NCI-H345 (cell line): ENCODE data around the gene CPPED1.
"Not testable (repeated sequence)": the region's sequence is repeated elsewhere in the genome, so short reads cannot be mapped to it uniquely, and the experiment has no call there.

Experiments used
- DNase-seq: peaks from one replicate; lab custom pipeline; 2025; lab: John Stamatoyannopoulos, UW

CPPED1 gene, protein sequence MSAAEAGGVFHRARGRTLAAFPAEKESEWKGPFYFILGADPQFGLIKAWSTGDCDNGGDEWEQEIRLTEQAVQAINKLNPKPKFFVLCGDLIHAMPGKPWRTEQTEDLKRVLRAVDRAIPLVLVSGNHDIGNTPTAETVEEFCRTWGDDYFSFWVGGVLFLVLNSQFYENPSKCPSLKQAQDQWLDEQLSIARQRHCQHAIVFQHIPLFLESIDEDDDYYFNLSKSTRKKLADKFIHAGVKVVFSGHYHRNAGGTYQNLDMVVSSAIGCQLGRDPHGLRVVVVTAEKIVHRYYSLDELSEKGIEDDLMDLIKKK

DNA sequence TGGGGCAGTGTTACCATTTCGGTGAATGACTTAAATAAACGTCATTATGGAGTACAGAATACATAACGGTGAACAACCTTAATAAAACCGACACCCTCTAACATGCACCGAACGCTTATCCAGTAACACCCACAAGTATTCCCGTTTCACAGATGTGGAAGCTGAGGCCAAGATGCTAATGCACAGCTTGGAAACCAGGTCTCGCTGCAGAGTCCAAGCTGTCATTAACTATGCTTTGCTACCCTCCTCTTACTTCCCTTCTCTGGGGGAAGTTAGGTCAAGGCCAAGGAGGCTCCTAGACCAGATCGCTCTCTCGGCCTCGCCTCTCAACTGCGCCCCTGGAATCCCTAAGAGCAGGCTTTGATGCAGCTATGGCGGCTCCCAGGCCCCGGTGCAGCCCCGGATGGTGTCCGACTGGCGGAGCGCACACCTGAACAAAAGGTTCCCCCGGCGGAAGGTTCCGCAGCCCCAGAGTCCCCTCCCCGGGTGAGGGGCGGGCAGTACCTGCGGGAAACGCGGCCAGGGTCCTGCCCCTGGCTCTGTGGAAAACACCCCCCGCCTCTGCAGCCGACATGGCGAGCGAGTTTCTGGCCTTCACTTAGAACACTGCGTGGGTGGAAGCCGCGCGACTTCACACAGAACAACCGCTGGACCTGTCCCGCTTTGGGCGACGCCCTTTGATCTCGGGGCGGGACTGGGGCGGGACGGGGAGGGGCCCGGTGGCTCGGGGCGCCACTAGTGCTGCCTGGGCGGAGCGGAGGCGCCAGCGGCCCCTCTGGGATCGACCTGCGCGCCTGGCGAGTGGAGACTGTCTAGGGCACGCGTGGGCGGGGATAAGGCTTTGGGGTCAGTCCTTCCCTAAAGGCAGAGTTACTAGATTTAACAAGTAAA, at the start of gene CPPED1:
TSS of gene CPPED1 (minus strand) at position 685 of the 891 bp plus-strand sequence. CDS start at position 574, 111 bp downstream.
- peak; percentile 94 for DNase-seq

DNA sequence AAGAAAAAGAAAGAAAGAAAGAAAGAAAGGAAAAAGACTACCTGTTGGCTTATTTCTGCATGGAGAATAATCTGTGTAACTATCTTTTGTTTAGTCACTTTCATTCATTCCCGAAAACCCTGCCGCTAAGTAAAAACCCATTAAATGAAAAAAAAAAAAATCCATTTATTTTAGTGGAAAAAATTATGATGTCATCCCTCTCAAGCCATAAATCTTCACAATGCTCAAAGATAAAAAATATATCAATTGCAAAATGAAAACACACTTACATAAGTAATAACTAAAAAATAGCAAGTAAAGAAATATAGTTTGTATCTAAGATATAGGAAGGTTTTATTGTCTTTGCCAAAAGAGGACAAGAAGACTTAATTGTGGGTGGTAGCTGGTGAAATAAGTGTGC, 46.5 kb upstream of the CPPED1 start:
- no peak for DNase-seq

DNA sequence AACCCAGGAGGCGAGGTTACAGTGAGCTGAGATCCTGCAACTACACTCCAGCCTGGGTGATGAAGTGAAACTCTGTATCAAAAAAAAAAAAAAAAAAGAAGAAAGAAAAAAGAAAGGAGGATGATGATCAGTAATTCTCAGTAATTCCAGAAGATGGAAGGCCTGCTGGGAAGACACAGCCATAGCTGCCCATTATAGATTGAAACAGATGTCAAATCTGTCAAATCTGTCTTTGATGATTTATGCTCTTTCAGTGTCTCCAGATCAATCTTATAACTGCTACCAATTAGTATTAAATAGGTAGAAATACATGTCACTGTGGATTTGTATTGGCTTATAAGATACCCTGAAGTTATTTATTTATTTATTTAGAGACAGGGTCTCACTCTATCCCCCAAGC, 42.9 kb upstream of the CPPED1 start:
- no peak for DNase-seq

DNA sequence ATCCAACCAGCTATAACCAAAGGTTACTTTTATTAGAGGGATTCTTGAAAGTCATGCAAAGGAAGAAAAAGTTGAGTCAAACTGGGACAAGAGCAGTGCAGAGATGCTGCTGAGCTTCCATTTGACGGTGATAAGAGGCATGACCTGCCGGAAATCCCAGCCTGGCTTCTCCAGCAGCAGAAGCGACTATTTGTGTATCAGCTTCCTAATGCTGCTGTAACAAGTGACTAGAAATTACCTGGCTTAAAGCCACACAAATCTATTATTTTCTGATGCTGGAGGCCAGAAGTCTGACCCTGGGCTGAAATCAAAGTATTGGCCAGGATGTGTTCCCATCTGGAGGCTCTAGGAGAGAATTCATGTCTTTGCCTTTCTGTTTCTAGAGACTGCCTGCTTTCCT, 41.6 kb upstream of the CPPED1 start:
- DNase-seq: no peak

GRCh38 chr16:12837756-12838155, 34.1 kb upstream of the CPPED1 start:
- no peak for DNase-seq

DNA sequence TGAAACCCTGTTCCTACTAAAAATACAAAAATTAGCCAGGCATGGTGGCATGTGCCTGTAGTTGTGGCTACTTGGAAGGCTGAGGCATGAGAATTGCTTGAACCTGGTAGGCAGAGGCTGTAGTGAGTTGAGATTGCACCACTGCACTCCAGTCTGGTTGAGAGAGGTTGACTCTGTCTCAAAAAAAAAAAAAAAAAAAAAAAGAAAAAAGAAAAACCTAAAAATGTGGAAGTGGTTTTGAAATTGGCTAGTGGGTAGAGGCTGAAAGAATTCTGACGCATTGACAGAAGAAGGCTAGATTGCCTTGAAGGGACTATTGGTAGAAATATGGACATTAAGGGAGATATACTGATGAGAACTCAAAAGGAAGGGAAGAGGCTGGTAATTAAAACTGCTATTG, 33.6 kb upstream of the CPPED1 start:
- no peak for DNase-seq

GRCh38 chr16:12833926-12834325, 30.2 kb upstream of the CPPED1 start:
- no peak for DNase-seq

GRCh38 chr16:12829096-12829888, 25.6 kb upstream of the CPPED1 start:
- DNase-seq: no peak

GRCh38 chr16:12828206-12828605, 24.5 kb upstream of the CPPED1 start:
- no peak for DNase-seq

- no peak for DNase-seq
Measured at GRCh38 chr16:12826559-12826958, 22.9 kb upstream of the CPPED1 start.

DNA sequence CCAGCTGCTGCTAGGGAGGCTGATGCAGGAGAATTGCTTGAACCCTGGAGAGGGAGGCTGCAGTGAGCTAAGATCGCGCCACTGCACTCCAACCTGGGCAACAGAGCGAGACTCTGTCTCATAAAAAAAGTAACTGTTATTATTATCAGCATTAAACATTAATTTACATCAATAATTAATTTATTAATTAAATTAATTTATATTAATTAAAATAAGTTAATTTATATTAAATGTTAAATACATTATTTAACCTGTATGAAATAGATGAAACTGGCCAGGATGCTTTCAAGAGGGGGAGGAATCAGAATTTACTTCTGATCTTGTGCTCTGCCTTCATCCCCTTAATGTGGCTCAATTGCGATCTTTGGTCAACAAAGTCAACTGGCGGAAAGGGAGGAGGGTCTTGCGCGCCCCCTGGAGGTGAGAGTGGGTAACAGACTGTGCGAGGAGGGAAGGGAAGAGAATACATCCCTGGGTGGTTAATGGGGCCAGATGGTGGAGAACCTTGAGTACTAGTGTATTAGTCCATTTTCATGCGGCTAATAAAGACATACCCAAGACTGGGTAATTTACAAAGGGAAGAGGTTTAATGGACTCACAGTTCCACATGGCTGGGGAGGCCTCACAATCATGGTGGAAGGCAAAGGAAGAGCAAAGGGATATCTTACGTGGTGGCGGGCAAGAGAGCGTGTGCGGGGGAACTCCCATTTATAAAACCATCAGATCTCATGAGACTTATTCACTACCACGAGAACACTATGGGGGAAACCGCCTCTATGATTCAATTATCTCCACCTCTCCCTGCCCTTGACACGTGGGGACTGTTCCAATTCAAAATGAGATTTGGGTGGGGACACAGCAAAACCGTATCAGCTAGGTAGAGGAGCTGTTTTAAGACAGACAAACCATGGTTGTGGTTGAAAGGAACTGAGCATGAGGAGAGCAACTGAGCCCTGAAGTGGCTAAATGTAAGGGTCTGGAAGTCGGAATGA, 15.7 kb upstream of the CPPED1 start:
- peak; percentile 8 for DNase-seq

- no peak for DNase-seq
Measured at GRCh38 chr16:12818326-12818725, 14.6 kb upstream of the CPPED1 start.

DNA sequence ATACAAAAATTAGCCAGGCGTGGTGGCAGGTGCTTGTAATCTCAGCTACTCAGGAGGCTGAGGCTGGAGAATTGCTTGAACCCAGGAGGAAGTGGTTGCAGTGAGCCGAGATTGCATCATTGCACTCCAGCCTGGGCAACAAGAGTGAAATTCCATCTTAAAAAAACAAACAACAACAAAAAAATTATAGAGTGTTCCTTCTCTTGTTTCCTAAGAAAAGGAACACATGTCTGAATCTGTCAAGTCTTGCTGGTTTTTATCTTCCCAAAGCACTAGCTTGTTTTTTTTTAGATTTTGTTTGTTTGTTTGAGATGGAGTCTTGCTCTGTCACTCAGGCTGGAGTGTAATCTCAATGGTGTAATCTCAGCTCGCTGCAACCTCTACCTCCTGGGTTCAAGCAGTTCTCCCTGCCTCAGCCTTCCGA, 13.1 kb upstream of the CPPED1 start:
- not testable (repeated sequence) for DNase-seq

- DNase-seq: peak; percentile 45
Measured at GRCh38 chr16:12815361-12815760, 11.7 kb upstream of the CPPED1 start.

DNA sequence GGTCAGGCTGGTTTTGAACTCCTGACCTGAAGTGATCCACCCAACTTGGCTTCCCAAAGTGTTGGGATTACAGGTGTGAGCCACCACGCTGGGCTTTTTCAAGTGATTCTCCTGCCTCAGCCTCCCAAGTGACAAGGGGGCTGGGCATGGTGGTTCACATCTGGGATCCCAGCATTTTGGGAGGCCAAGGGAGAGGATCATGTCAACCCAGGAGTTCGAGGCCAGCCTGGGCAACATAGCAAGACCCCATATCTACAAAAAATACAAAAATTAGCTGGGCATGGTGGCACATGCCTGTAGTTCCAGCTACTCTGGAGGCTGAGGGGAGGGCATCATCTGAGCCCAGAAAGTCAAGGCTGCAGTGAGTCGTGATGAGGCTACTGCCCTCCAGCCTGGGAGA, 10.0 kb upstream of the CPPED1 start:
- not testable (repeated sequence) for DNase-seq

DNA sequence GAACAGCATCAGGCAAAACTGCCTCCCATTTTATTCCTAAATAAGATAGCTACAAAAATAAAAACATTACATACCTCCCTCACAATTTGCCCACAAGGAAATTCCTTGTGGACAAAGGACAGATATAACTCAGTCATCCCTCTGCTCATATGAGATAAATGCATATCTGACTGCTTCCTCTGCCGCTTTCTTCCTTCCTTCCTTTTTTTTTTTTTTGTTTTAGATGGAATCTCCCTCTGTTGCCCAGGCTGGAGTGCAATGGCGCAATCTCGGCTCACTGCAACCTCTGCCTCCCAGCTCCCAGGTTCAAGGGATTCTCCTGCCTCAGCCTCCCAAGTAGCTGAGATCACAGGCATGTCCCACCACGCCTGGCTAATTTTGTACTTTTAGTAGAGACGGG, 9.6 kb upstream of the CPPED1 start:
- not testable (repeated sequence) for DNase-seq

- DNase-seq: no peak
Measured at GRCh38 chr16:12811441-12812383, 8.0 kb upstream of the CPPED1 start.

- no peak for DNase-seq
Measured at GRCh38 chr16:12805066-12805465, 1.4 kb upstream of the CPPED1 start.

DNA sequence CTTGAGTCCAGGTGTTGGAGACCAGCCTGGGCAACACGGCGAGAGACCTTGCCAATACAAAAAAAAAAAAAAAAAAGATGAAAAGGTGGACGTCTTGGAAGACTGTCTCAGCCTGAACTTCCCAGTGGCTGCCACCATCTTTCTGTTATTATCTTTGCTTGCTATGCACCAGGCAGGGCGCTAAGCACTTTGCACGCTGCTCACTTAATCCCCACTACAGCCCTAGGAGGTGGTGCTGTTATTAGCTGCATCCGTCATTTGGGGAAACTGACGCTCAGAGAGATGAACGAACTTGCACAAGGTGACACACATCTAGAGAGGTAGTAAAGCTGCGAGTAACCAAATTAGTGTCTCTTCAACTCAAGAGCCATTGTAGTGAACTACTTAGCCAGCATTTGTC, 708 bp upstream of the CPPED1 start:
- DNase-seq: no peak

DNA sequence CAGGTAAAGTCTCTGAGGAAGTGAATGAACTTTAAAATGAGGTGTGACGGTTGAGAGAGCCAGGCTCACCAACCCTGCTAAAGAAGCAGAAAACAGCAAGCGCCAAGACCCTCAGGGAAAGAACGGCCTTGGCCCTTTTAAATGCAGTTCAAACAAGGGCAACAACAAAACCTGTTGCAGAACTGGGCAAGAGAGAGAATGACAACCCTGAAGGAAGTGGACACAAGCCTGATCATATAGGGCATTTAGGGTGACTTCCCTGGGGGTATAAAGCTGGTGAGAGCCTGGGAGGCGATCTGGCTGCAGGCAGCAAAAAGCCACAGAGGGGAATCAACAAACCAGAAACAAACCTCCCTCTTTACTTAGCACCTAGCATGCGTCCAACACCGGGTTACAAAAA, 1.0 kb downstream of the CPPED1 start:
- DNase-seq: no peak
